Endometrial microvascular endothelial cells (primary cell): ENCODE results near the gene PRKAR2B. TPM values are rescaled to one million over a fixed set of nuclear protein-coding genes. Genes with fewer than 3 reads are reported as not detected.
"Not testable (repeated sequence)": the region's sequence is repeated elsewhere in the genome, so short reads cannot be mapped to it uniquely, and the experiment has no call there.

Experiments
- in situ Hi-C: cut with HindIII; loops from 2 replicates; pipeline ENCODE4 v1.10.0; 2017; ENCODE audit warnings: low sequenced_read_pairs, low pct_unique_long_range_greater_than_20kb; ENCODE audit errors: inconsistent ontology term
- total RNA-seq: library from RNA; depleted of rRNA; stranded (reverse); fragments of >200 nt; gene quantifications from one replicate; pipeline ENCODE4 v1.2.3, GENCODE V29; 2015; ENCODE audit errors: inconsistent ontology term

The PRKAR2B gene
- total RNA-seq, 1 donor from 2014 or later = 100 TPM

- in situ Hi-C loops = no loop called here
These were observed 18.9 kb upstream of the PRKAR2B start for GRCh38 chr7:107025449-107026103.

DNA sequence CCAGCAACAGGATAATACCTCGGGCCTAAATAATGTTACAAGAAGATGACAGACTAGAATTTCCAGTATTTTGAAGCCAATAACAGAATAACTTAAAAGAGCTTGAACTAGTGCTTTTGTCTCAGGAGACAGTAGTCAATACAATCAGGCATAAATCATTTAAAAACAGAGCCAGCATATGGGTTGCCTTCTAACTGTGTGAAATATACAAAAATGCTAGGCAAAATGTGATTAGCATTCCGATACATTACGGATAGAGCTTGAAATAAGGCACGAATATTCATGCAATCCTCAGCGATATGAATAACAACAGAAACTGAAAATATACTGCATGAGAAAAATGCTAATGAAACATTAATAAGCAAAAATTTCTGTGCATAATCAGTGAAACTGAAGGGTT is 18.3 kb upstream of the PRKAR2B start:
- in situ Hi-C loops = no loop called here

- in situ Hi-C loops = no loop called here
These were observed 17.3 kb upstream of the PRKAR2B start for GRCh38 chr7:107027208-107027607.

GRCh38 chr7:107029061-107029763 is 15.3 kb upstream of the PRKAR2B start:
- in situ Hi-C loops = no loop called here

DNA sequence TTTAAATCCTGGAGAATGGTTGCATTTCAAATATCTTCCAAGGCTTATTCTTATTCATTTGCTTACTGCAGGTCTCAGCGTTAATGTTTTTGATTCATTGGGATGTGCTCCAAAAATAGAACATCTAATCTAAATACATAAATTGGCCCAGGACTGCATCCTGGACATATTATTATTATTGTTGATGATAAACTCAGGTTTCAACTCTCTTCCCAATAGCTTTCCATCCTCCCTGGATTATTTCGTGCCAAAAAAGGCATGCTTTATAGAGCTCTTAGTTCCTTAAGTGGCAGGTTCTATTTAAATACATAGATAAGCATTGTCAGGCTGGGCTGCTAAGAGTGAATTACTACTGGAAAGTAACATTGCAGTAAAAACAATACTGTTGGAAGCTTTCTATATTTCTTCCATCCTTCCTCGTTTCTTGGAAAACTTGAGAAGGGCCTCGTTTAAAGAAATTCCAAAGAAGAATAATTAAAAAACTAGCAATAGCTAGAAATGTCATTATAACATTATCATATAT is 14.7 kb upstream of the PRKAR2B start:
- in situ Hi-C loops = no loop called here

- in situ Hi-C loops = no loop called here
These were observed 12.5 kb upstream of the PRKAR2B start for GRCh38 chr7:107032050-107032449.

- in situ Hi-C loops = no loop called here
These were observed 11.6 kb upstream of the PRKAR2B start for GRCh38 chr7:107032720-107033438.

- in situ Hi-C loops = no loop called here
These were observed 10.0 kb upstream of the PRKAR2B start for GRCh38 chr7:107034553-107034952.

DNA sequence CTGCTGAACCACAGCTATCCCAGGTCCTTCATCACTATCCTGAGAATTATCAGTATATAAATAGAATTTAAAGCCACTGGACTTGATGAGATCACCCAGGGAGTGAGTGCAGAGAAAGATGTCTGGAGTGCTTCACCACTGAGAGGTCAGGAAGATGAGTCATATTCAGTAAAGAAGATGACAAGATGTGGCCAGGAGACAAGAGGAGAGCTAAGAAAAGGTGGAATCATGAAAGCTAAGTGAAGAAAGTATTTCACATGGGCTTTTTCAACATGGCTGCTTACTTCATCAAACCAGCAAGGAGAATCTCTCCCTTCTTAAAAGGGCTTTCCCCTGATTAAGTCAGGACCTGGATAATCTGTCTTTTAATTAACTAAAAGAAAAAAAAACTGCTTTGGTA is 9.1 kb upstream of the PRKAR2B start:
- in situ Hi-C loops = no loop called here

GRCh38 chr7:107036535-107036934 is 8.0 kb upstream of the PRKAR2B start:
- in situ Hi-C loops = no loop called here

DNA sequence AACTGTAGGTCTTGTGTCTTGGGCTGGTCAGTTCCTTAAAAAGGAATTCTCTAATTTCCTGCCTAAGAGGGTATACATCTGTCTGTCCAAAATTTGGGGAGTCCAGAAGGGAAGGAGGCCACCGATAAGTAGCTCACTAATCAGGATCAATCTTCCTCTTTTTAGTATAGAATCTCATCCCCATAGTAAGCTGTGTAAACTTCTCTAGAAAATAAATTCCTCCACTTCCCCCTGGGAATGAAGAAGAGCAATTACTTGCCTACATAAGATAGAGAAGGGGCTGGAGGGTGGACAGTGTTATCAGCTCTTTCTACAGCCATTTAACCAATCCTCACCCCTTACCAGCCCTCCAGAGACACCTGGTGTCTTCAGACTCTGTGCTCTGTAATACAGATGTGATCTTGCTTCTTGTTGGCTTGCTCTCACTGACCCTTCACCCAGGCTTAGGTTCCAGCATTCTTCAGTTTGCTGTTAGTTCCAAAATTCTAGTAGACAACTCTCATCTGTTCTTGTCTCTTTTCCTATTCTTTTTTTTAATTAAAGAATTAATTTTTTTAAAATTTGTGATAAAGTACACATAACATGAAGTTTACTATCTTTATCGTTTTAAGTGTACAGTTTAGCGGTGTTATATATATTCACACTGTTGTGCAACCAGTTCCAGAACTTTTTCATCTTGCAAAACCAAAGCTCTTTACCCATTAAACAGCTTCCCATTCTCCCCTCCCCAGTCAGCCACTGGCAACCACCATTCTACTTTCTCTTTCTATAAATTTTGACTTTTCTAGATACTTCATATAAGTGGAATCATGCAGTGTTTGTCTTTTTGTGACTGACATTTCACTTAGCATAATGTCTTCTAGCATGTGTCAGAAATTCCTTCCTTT is 6.5 kb upstream of the PRKAR2B start:
- in situ Hi-C loops = no loop called here

DNA sequence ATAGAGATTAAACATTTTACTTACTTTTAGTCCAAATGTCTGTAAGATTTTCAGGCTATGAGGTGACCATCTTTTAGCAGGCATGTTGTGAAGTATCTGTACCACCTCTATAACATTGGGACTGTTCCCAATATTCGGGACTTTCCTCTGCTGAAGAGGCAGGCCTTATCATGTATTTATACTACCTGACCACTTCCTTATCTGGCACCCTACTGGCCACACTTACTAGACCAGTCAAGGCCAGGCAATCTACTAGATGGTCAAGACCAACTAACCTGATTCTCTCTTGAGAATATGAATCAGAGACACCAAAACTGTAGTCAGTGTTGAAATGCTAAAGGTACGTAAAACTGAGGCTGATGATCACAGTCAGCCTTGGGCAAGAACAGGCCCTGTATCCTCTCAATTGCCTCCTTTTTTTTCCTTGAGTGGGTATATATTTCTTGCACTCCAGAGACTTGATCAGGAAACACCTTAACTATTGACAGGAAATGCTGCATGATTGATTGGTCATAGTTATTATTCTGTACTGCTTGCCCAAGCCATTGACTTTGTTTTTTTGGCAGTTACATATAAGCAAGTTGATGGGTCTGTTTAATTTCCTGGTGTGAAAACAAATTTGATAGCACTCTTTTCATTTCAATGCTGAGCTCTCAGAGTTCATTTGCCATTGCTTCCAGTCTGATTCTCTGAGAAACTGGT is 5.2 kb upstream of the PRKAR2B start:
- in situ Hi-C loops = no loop called here

DNA sequence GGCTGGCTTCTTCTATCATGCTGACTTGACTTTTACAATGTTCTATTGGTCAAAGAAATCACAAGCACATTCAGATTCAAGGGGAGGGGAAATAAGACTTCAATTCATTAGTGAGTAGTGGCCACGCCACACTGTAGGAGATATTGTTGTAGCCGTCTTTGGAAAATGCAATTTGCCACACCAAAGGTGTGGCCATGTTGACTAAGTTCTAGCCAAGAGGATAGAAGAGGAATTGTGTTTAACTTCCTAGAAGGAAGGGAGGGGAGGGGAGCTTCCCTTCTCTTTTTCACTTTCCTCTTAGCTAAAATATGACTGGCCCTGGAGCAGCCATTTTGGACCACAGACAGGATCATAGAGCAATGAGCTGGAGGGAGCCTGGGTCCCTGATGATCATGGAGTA is 3.4 kb upstream of the PRKAR2B start:
- in situ Hi-C loops = no loop called here

GRCh38 chr7:107041764-107042163 is 2.7 kb upstream of the PRKAR2B start:
- in situ Hi-C loops = not testable (repeated sequence)

DNA sequence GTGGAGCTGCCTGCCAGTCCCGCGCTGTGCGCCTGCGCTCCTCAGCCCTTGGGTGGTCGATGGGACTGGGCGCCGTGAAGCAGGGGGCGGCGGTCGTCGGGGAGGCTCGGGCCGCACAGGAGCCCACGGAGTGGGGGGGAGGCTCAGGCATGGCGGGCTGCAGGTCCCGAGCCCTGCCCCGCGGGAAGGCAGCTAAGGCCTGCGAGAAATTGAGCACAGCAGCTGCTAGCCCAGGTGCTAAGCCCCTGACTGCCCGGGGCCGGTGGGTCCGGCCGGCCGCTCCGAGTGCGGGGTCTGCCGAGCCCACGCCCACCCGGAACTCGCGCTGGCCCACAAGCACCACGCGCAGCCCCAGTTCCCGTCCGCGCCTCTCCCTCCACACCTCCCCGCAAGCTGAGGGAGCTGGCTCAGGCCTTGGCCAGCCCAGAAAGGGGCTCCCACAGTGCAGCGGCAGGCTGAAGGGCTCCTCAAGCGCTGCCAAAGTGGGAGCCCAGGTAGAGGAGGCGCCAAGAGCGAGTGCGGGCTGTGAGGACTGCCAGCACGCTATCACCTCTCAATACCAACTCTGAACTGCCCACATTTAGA is 2.1 kb upstream of the PRKAR2B start:
- in situ Hi-C loops = not testable (repeated sequence)

- in situ Hi-C loops = no loop called here
These were observed 1.0 kb upstream of the PRKAR2B start for GRCh38 chr7:107043491-107043890.

DNA sequence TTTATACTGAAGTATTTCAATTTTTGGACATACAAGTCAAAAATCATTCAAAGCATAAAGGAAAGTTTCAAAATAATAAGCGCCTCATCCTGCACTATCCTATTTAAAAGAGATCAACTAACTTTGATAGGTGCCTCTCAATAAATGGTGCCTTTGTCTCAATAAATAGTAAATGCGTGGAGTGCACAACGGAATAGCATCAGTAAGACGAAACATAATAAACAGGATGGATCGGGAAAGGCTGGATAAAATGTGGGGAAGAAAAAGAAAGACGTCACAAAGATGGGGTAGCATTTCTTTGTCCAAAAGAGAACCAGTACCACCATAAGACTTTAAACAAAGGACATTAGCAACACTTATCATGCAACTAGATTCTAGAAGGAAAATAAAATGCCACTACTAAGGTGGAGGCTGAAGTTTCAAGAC is 571 bp upstream of the PRKAR2B start:
- in situ Hi-C loops = no loop called here
